Measurements from ENCODE around the gene UBE2R2.
"Not testable (repeated sequence)": the region's sequence is repeated elsewhere in the genome, so short reads cannot be mapped to it uniquely, and the experiment has no call there.

DNA sequence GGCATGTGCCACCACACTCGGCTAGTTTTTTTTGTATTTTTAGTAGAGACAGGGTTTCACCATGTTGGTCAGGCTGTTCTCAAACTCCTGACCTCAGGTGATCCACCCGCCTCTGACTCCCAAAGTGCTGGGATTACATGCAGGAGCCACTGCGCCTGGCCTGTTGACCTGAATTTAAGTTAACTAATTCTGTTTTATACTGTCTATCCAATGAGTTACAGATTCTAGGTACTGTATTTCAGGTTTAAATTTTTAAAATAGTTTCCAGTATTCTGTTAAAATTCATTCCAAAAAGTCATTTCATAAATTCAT, 30.9 kb downstream of the UBE2R2 start:
- TF ChIP-seq, protein P1, sequence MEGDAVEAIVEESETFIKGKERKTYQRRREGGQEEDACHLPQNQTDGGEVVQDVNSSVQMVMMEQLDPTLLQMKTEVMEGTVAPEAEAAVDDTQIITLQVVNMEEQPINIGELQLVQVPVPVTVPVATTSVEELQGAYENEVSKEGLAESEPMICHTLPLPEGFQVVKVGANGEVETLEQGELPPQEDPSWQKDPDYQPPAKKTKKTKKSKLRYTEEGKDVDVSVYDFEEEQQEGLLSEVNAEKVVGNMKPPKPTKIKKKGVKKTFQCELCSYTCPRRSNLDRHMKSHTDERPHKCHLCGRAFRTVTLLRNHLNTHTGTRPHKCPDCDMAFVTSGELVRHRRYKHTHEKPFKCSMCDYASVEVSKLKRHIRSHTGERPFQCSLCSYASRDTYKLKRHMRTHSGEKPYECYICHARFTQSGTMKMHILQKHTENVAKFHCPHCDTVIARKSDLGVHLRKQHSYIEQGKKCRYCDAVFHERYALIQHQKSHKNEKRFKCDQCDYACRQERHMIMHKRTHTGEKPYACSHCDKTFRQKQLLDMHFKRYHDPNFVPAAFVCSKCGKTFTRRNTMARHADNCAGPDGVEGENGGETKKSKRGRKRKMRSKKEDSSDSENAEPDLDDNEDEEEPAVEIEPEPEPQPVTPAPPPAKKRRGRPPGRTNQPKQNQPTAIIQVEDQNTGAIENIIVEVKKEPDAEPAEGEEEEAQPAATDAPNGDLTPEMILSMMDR (IDR thresholded peaks at IDR 0.05): not testable (repeated sequence)
- TF ChIP-seq POLR2A (IDR thresholded peaks at IDR 0.05): not testable (repeated sequence)
